ENCODE measurements around the gene GZMA. TPM values are rescaled to one million over a fixed set of nuclear protein-coding genes. Genes with fewer than 3 reads are reported as not detected.

GZMA gene
- total RNA-seq, 4 donors from 2014 or later = 0.90 TPM; not detected in 3

- no peaks in the 10 kb centered on the region for H3K9me3 ChIP-seq
- H3K36me3 ChIP-seq = no peaks in the 10 kb centered on the region
- no peak overlapping the region for H3K4me3 ChIP-seq
- no peaks in the 10 kb centered on the region for H3K27me3 ChIP-seq
- no peak overlapping the region for H3K27ac ChIP-seq
- peaks cover 0 to 6% (median 0%) of the 10 kb centered on the region in 4 donors for H3K4me1 ChIP-seq
- TF ChIP-seq EP300 (IDR thresholded peaks at IDR 0.05) (no peak), CTCF (IDR thresholded peaks at IDR 0.05) (no peak), POLR2A (IDR thresholded peaks at IDR 0.05) (no peak)
- DNase-seq (ENCODE audit: low spot score in 2 of 2) = no peak
- WGBS, 2 donors = 84 to 85% methylated on average over 8 of the region's 8 CpGs
Observed at GRCh38 chr5:55146080-55146479, 43.6 kb downstream of the GZMA start.

DNA sequence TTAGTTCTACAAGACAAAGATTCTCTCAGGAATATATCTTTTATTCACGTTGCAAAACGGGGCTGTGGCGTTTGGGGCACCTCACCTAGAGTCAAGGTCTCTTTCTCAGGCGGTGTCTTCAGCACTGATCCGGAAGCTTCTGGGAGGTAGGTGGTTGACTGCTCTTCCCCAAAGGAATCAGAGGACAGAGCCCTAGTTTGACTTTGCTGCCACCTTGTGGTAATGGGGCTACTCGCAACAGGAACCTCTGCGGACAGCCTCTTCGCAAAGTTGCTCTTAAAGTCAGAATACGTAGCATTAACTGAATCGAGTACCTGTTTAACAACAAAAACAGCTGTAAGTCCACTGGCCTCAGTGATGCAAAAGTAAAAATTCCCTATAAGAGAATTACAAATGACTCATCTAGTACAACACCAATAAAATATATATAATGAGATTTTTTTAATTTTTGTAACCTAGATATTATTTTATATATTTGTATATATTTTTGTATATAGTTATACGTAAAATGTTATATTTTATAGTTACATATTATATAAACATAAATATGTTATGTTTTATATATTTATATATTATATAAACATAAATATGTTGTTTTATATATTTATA is 44.2 kb downstream of the GZMA start:
- H3K4me3 ChIP-seq = no peak overlapping the region
- no peak overlapping the region for H3K27ac ChIP-seq
- TF ChIP-seq POLR2A (IDR thresholded peaks at IDR 0.05) = no peak
- peak; percentile 81 to 89 (median 84) for TF ChIP-seq CTCF (IDR thresholded peaks at IDR 0.05)
- TF ChIP-seq EP300 (IDR thresholded peaks at IDR 0.05) = no peak
- no peaks in the 10 kb centered on the region for H3K27me3 ChIP-seq
- DNase-seq (ENCODE audit: low spot score in 2 of 2) = peak; percentile 56 to 87
- H3K9me3 ChIP-seq = no peaks in the 10 kb centered on the region
- 8 to 10% methylated on average over 11 of the region's 11 CpGs for WGBS, 2 donors
- H3K4me1 ChIP-seq = peaks cover 0 to 6% (median 0%) of the 10 kb centered on the region in 4 donors
- no peaks in the 10 kb centered on the region for H3K36me3 ChIP-seq

- Histone ChIP-seq H3K27me3 (no peaks in the 10 kb centered on the region), H3K36me3 (no peaks in the 10 kb centered on the region), H3K4me3 (no peak overlapping the region), H3K4me1 (peaks cover 0 to 6% (median 0%) of the 10 kb centered on the region in 4 donors), H3K27ac (no peak overlapping the region), H3K9me3 (no peaks in the 10 kb centered on the region)
- TF ChIP-seq CTCF (IDR thresholded peaks at IDR 0.05) = no peak
- TF ChIP-seq POLR2A (IDR thresholded peaks at IDR 0.05) = no peak
- TF ChIP-seq EP300 (IDR thresholded peaks at IDR 0.05) = no peak
- no peak for DNase-seq (ENCODE audit: low spot score in 2 of 2)
- 75 to 81% methylated on average over 2 of the region's 2 CpGs for WGBS, 2 donors
Observed at GRCh38 chr5:55149308-55149795, 46.9 kb downstream of the GZMA start.

GRCh38 chr5:55151923-55152842 is 49.7 kb downstream of the GZMA start:
- Histone ChIP-seq H3K27ac (no peak overlapping the region), H3K4me3 (no peak overlapping the region), H3K9me3 (no peaks in the 10 kb centered on the region), H3K4me1 (no peaks in the 10 kb centered on the region), H3K36me3 (no peaks in the 10 kb centered on the region), H3K27me3 (no peaks in the 10 kb centered on the region)
- no peak for DNase-seq (ENCODE audit: low spot score in 2 of 2)
- TF ChIP-seq EP300 (IDR thresholded peaks at IDR 0.05) = no peak
- TF ChIP-seq CTCF (IDR thresholded peaks at IDR 0.05) = no peak
- TF ChIP-seq POLR2A (IDR thresholded peaks at IDR 0.05) = no peak
- WGBS, 2 donors = 66 to 86% methylated on average over 5 of the region's 5 CpGs

GRCh38 chr5:55154873-55155272 is 52.4 kb downstream of the GZMA start:
- Histone ChIP-seq H3K27ac (no peak overlapping the region), H3K27me3 (no peaks in the 10 kb centered on the region), H3K4me1 (no peaks in the 10 kb centered on the region), H3K4me3 (no peak overlapping the region), H3K36me3 (no peaks in the 10 kb centered on the region), H3K9me3 (no peaks in the 10 kb centered on the region)
- DNase-seq (ENCODE audit: low spot score in 2 of 2) = no peak
- TF ChIP-seq CTCF (IDR thresholded peaks at IDR 0.05) (no peak), EP300 (IDR thresholded peaks at IDR 0.05) (no peak), POLR2A (IDR thresholded peaks at IDR 0.05) (no peak)
- WGBS, 2 donors = 38 to 42% methylated on average over 3 of the region's 3 CpGs
